ENCODE results near the gene FNDC8.
"Not testable (repeated sequence)": the region's sequence is repeated elsewhere in the genome, so short reads cannot be mapped to it uniquely, and the experiment has no call there.

The FNDC8 gene

DNA sequence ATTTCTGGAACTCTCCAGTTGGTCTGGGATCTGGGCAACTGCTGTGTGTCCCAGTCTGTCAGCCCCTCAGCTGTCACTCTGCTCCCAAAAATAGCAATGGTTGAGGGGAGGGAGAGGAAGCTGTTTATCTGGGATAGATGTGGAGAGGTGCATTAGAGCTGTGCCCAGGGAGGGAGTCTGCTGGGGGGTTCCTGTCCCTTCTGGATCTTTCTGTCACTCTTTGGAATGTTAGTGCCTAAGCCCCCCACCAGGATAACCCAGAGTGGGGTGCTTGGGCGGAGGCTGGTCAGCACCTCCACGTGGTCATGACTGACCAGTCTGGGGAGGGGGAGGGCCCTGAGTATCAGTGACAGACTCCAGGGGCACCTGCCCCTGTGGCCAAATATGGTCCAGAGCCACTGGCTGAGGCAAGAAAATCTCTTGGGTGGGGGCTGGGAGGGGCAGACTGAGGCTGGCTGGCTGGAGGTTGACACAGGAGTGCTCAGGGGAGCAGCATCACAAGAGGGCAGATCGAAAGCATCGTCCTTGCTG lies 26.0 kb downstream of the FNDC8 start, which contains the start of gene UNC45B:
UNC45B (plus strand) TSS at position 443 of the 531 bp plus-strand sequence. CDS start 447 bp downstream, outside the sequence.
- Histone ChIP-seq H3K36me3 (no peaks in the 10 kb centered on the region), H3K9me3 (no peaks in the 10 kb centered on the region), H3K27ac (no peak within 1 kb of the TSS), H3K4me1 (ENCODE audit: control insufficient read depth in 1 of 2, insufficient read depth in 1 of 2, low read depth in 1 of 2, low read length in 1 of 2) (peaks cover 0 to under 1% of the 10 kb centered on the region in 2 experiments), H3K4me3 (ENCODE audit: low read depth in 1 of 2, low read length in 1 of 2) (no peak within 1 kb of the TSS), H3K27me3 (peaks cover under 1% of the 10 kb centered on the region)
- TF ChIP-seq, protein P1, sequence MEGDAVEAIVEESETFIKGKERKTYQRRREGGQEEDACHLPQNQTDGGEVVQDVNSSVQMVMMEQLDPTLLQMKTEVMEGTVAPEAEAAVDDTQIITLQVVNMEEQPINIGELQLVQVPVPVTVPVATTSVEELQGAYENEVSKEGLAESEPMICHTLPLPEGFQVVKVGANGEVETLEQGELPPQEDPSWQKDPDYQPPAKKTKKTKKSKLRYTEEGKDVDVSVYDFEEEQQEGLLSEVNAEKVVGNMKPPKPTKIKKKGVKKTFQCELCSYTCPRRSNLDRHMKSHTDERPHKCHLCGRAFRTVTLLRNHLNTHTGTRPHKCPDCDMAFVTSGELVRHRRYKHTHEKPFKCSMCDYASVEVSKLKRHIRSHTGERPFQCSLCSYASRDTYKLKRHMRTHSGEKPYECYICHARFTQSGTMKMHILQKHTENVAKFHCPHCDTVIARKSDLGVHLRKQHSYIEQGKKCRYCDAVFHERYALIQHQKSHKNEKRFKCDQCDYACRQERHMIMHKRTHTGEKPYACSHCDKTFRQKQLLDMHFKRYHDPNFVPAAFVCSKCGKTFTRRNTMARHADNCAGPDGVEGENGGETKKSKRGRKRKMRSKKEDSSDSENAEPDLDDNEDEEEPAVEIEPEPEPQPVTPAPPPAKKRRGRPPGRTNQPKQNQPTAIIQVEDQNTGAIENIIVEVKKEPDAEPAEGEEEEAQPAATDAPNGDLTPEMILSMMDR (IDR thresholded peaks at IDR 0.05): no peak

DNA sequence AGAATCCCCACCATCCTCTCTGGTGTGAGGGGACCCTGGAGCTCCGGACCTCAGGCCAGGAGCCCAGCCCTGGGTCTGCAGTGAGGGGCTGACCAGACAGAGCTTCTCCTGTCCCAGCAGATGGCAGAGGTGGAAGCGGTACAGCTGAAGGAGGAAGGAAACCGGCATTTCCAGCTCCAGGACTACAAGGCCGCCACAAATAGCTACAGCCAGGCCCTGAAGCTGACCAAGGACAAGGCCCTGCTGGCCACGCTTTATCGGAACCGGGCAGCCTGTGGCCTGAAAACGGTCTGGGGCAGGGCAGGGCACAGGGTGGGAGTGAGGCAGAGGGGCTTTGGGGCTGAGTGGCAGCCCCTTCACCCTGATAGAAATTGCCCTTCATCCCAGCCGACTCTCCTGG lies 26.7 kb downstream of the FNDC8 start:
- Histone ChIP-seq H3K9me3 (no peaks in the 10 kb centered on the region), H3K27me3 (peaks cover 6% of the 10 kb centered on the region), H3K4me1 (ENCODE audit: control insufficient read depth in 1 of 2, insufficient read depth in 1 of 2, low read depth in 1 of 2, low read length in 1 of 2) (no peaks in the 10 kb centered on the region), H3K36me3 (no peaks in the 10 kb centered on the region), H3K27ac (no peak overlapping the region), H3K4me3 (ENCODE audit: low read depth in 1 of 2, low read length in 1 of 2) (no peak overlapping the region)
- TF ChIP-seq, protein P1 (IDR thresholded peaks at IDR 0.05): no peak

GRCh38 chr17:35149941-35150340 lies 28.5 kb downstream of the FNDC8 start:
- Histone ChIP-seq H3K27ac (no peak overlapping the region), H3K36me3 (no peaks in the 10 kb centered on the region), H3K4me3 (ENCODE audit: low read depth in 1 of 2, low read length in 1 of 2) (no peak overlapping the region), H3K4me1 (ENCODE audit: control insufficient read depth in 1 of 2, insufficient read depth in 1 of 2, low read depth in 1 of 2, low read length in 1 of 2) (no peaks in the 10 kb centered on the region), H3K27me3 (peaks cover 6% of the 10 kb centered on the region), H3K9me3 (no peaks in the 10 kb centered on the region)
- TF ChIP-seq, protein P1 (IDR thresholded peaks at IDR 0.05): no peak

DNA sequence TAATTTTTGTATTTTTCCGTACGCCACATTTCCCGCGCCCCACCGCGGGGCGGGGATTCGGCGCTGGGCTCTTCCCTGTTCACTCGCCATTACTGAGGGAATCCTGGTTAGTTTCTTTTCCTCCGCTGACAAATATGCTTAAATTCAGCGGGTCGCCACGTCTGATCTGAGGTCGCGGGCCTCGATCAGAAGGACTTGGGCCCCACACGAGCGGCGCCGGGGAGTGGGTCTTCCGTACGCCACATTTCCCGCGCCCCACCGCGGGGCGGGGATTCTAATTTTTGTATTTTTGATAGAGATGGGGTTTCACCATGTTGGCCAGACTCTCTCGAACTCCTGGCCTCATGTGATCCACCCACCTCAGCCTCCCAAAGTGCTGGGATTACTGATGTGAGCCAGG lies 29.7 kb downstream of the FNDC8 start:
- not testable (repeated sequence) for H3K9me3 ChIP-seq, H3K27ac ChIP-seq

DNA sequence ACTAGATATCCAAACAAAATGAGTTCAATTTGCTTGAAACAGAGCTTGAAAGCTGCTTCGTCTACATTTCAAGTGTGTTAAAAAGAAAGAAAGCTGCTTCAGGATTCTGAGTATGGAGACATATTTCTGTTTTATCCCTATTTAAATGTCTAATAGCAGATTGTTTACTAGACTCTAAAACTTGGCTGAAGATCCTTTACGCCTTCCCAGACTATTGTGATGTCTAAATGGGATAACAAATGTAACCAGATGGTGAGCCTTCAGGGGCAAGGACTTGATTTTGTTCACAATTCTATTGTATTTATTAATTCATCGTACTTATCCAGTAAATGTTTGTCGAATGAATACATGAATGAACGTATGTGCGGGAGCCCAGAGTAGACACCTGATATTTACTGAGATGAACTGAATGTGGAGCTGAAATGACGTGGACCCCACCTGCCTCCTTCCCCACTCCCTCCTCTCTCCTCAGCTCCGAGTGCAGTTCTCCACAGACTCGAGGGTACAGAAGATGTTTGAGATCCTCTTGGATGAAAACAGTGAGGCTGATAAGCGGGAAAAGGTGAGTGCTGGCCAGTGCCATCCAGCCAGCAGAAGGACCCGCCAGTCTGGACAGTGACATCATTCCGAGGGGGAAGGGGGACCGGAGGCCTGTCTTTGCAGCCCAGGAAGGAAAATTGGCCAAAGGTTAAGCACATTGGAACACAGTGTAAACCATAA lies 31.2 kb downstream of the FNDC8 start:
- Histone ChIP-seq H3K4me3 (ENCODE audit: low read depth in 1 of 2, low read length in 1 of 2) (no peak overlapping the region), H3K27me3 (peaks cover 6% of the 10 kb centered on the region), H3K9me3 (no peaks in the 10 kb centered on the region), H3K4me1 (ENCODE audit: control insufficient read depth in 1 of 2, insufficient read depth in 1 of 2, low read depth in 1 of 2, low read length in 1 of 2) (no peaks in the 10 kb centered on the region), H3K36me3 (no peaks in the 10 kb centered on the region), H3K27ac (no peak overlapping the region)
- TF ChIP-seq, protein P1 (IDR thresholded peaks at IDR 0.05): no peak

More for the DNA sequence above, 29.7 kb downstream of the FNDC8 start:
- H3K27me3 ChIP-seq; H3K36me3 ChIP-seq; H3K4me3 ChIP-seq (ENCODE audit: low read depth in 1 of 2, low read length in 1 of 2); H3K4me1 ChIP-seq (ENCODE audit: control insufficient read depth in 1 of 2, insufficient read depth in 1 of 2, low read depth in 1 of 2, low read length in 1 of 2): not testable (repeated sequence)
